OCI-LY1 (cell line): Measurements from ENCODE around the gene SUN2.

Source experiments
- EZH2 ChIP-seq: fragments of 200-600 bp; sonication (generic), shearing (Covaris generic); IDR thresholded peaks from 2 replicates; pipeline ENCODE4 v1.8.0; 2017; ENCODE audit warnings: borderline replicate concordance, mixed run types, mild to moderate bottlenecking, antibody characterized with exemption, low read length, moderate library complexity, mixed read lengths
- TF ChIP-seq, protein P1 (sequence below): fragments of 200-600 bp; sonication (generic), shearing (Covaris generic); IDR thresholded peaks from 2 replicates; pipeline ENCODE4 v1.5.1; 2017; ENCODE audit warnings: mild to moderate bottlenecking, antibody characterized with exemption, low read length, moderate library complexity, mixed read lengths

DNA sequence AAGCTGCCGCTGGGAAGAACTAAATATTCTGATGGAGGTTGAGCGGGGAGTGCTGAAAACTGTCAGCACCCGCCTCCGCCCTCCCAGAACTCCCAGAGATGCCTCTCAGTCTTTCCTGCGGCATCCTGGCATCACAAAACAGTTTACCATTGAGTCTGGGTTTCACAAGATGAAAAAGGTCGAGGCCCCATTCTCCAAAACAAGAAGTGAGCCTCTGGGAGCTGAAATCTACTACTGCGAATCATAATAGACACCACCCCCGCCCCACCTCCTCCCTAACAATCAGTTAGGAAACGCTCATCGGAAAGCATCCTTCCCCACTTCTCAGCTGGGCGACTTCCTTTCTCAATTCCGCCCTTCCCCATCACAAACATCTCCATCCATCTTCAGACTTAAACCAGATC is 1.0 kb downstream of the SUN2 start:
- no peak for TF ChIP-seq EZH2
- TF ChIP-seq, protein P1, sequence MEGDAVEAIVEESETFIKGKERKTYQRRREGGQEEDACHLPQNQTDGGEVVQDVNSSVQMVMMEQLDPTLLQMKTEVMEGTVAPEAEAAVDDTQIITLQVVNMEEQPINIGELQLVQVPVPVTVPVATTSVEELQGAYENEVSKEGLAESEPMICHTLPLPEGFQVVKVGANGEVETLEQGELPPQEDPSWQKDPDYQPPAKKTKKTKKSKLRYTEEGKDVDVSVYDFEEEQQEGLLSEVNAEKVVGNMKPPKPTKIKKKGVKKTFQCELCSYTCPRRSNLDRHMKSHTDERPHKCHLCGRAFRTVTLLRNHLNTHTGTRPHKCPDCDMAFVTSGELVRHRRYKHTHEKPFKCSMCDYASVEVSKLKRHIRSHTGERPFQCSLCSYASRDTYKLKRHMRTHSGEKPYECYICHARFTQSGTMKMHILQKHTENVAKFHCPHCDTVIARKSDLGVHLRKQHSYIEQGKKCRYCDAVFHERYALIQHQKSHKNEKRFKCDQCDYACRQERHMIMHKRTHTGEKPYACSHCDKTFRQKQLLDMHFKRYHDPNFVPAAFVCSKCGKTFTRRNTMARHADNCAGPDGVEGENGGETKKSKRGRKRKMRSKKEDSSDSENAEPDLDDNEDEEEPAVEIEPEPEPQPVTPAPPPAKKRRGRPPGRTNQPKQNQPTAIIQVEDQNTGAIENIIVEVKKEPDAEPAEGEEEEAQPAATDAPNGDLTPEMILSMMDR = no peak
